Ishikawa (cell line): ENCODE results near the gene DGKZ.

Experiments
- CEBPB ChIP-seq: IDR thresholded peaks from 2 replicates; pipeline ENCODE4 v1.6.1; 2012
- CREB1 ChIP-seq: IDR thresholded peaks from 2 replicates; pipeline ENCODE4 v1.6.1; 2012; ENCODE audit warnings: low read depth
- EGR1 ChIP-seq: IDR thresholded peaks from 2 replicates; pipeline ENCODE4 v1.6.1; 2012
- EP300 ChIP-seq: IDR thresholded peaks from 2 replicates; pipeline ENCODE4 v1.6.1; 2012; ENCODE audit warnings: borderline replicate concordance
- FOXM1 ChIP-seq: IDR thresholded peaks from 2 replicates; pipeline ENCODE4 v1.6.1; 2012; ENCODE audit warnings: low read depth, borderline replicate concordance
- NFIC ChIP-seq: IDR thresholded peaks from 2 replicates; pipeline ENCODE4 v1.6.1; 2012
- RAD21 ChIP-seq: IDR thresholded peaks from 2 replicates; pipeline ENCODE4 v1.6.1; 2012; ENCODE audit warnings: low read depth
- TAF1 ChIP-seq: IDR thresholded peaks from 2 replicates; pipeline ENCODE4 v1.6.1; 2012; ENCODE audit warnings: low read depth, mild to moderate bottlenecking
- TCF12 ChIP-seq: IDR thresholded peaks from 2 replicates; pipeline ENCODE4 v1.6.1; 2012; ENCODE audit warnings: low read depth
- TEAD4 ChIP-seq: IDR thresholded peaks from 2 replicates; pipeline ENCODE4 v1.6.1; 2012
- YY1 ChIP-seq: IDR thresholded peaks from 2 replicates; pipeline ENCODE4 v1.6.1; 2012; ENCODE audit warnings: low read depth
- ZBTB7A ChIP-seq: IDR thresholded peaks from 2 replicates; pipeline ENCODE4 v1.6.1; 2012; ENCODE audit warnings: low read depth
- TF ChIP-seq, protein P1 (sequence below): IDR thresholded peaks from 2 replicates; pipeline ENCODE4 v1.6.1; 2012
- TF ChIP-seq, protein P2 (sequence below): IDR thresholded peaks from 2 replicates; pipeline ENCODE4 v1.6.1; 2012; ENCODE audit warnings: low read depth, mild to moderate bottlenecking
- TF ChIP-seq, protein P3 (sequence below): IDR thresholded peaks from 2 replicates; pipeline ENCODE4 v1.6.1; 2012

DGKZ gene

DNA sequence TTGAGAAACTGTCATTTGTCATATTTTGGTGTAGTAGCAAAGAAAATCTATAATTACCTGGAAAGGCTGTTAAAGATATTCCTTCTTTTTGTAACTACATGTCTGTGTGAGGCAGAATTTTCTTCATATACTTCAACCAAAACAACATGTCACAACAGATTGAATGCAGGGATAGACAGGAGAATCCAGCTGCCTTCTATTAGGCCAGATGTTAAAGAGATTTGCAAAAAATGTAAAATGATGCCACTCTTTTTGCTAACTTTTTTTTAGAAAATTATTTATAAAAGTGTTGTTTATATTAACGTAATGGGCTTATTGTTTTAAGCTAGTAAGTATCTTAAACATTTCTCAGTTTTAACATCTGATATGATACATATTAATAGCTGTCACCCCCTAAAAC is 12.7 kb downstream of the DGKZ start:
- no peak for TF ChIP-seq EGR1
- no peak for TF ChIP-seq CEBPB
- TF ChIP-seq, protein P1, sequence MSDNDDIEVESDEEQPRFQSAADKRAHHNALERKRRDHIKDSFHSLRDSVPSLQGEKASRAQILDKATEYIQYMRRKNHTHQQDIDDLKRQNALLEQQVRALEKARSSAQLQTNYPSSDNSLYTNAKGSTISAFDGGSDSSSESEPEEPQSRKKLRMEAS, result no peak
- TF ChIP-seq YY1, result no peak
- TF ChIP-seq TAF1, result no peak
- no peak for TF ChIP-seq RAD21
- TF ChIP-seq ZBTB7A, result no peak
- TF ChIP-seq CREB1, result no peak
- no peak for TF ChIP-seq EP300
- no peak for TF ChIP-seq TCF12
- no peak for TF ChIP-seq FOXM1
- TF ChIP-seq TEAD4, result no peak
- TF ChIP-seq NFIC, result no peak
- TF ChIP-seq, protein P2, sequence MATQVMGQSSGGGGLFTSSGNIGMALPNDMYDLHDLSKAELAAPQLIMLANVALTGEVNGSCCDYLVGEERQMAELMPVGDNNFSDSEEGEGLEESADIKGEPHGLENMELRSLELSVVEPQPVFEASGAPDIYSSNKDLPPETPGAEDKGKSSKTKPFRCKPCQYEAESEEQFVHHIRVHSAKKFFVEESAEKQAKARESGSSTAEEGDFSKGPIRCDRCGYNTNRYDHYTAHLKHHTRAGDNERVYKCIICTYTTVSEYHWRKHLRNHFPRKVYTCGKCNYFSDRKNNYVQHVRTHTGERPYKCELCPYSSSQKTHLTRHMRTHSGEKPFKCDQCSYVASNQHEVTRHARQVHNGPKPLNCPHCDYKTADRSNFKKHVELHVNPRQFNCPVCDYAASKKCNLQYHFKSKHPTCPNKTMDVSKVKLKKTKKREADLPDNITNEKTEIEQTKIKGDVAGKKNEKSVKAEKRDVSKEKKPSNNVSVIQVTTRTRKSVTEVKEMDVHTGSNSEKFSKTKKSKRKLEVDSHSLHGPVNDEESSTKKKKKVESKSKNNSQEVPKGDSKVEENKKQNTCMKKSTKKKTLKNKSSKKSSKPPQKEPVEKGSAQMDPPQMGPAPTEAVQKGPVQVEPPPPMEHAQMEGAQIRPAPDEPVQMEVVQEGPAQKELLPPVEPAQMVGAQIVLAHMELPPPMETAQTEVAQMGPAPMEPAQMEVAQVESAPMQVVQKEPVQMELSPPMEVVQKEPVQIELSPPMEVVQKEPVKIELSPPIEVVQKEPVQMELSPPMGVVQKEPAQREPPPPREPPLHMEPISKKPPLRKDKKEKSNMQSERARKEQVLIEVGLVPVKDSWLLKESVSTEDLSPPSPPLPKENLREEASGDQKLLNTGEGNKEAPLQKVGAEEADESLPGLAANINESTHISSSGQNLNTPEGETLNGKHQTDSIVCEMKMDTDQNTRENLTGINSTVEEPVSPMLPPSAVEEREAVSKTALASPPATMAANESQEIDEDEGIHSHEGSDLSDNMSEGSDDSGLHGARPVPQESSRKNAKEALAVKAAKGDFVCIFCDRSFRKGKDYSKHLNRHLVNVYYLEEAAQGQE, result no peak

DNA sequence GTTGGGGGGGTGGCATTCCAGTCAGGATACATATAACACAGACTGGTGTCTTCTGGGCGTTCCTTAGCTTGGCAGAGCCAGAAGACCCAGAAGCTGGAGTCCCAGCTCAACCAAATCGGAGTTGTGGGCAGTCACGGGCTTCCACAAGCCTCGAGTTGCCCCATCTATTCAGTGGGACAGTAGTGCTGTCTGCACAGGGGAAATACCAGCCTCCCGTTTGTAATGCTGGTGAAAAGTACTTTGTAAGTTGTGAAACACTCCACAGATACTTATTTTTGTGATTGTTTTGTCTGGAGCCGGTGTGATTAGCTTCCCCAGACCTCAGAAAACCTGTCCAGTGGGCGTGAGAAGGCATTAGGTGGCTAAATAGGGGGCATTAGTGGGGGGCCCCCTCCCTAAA is 13.6 kb downstream of the DGKZ start:
- TF ChIP-seq EGR1, result no peak

DNA sequence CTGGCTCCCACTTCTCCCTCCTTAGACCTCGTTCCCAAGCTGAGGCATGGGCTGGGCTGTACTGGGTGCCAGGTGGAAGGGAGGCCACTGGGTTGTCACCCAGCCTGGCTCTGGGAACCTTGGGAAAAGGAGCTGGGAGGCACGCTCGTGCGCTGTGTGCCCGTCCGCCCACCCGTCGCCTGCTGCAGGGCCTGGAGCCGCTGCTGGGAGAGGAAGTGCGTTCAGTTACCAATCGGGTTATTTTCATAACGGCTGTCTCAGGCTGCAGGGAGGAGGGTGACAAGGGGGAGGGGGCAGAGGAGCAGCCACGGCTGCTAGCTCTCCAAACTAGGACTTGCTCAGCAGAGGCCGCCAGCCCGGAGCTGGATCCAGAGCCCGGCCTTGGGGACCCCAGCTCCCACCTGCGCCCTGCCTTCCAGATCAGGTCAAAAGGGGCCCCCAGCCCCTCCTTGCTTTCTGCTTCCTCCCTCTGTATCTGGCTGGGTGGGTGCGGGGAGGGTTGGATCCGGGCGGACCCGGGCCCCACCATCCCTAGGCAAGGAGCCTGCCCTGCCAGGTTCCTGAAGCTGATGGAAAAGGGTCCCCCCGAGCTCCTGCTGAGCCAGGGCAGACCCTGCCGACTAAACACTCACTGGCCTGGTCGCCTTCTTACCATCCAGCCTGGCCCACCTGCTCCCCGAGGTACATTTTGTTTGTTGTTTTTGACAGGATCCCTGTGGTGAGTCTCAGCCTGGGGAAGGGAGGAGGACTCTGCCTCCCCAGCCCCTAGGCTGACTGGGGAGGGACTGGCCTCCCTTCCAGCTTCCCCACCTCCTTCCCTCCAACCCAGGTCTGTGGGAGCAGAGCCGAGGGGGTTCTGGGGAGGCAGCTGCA is 14.3 kb downstream of the DGKZ start:
- TF ChIP-seq CREB1 (no peak), EP300 (no peak), ZBTB7A (no peak), TAF1 (no peak), TCF12 (no peak), RAD21 (no peak)
- TF ChIP-seq, protein P2, result no peak
- TF ChIP-seq, protein P3, sequence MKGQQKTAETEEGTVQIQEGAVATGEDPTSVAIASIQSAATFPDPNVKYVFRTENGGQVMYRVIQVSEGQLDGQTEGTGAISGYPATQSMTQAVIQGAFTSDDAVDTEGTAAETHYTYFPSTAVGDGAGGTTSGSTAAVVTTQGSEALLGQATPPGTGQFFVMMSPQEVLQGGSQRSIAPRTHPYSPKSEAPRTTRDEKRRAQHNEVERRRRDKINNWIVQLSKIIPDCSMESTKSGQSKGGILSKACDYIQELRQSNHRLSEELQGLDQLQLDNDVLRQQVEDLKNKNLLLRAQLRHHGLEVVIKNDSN, result no peak
- TF ChIP-seq, protein P1, result no peak

DNA sequence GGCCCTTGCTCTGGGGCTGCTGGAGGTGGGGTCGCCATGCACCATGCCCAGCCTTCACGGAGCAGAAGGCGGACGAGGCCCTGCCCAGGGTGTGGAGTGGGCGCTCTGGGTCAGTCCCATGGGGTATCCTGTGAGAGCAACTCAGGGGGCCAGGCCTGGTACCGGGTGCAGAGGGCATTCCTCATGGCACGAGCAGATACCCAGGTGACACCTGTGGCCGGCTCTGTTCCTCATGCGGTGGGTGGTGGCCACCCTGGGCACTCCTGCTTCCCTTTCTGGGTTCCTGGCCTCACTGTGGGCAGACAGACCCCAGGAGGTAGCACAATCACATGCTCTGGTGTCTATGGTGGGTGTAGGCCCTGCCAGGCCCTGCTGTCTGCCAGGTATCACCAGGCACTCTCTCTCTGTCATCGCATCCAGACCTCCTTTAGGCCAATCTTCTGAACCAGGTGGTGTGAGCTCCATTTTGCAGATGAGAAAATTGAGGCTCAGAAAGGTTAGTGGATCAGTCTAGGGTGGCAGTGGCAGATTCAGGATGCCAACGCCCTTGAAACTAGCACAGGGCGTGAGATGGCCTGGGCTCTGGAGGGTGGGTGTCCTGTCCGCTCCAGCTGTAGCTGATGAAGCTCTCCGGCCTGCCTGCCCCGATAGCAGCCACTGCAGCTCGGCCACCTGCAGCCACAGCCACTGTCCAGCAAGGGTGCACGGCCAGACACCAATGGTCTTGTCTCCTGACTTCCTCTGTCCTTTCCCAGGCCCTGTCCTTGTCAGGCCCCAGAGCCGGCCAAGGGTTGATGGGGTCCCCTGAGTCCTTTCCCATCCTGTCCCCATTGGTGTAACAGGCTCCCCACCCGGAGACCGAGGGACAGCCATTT is 15.1 kb downstream of the DGKZ start:
- TF ChIP-seq, protein P2, result no peak
- TF ChIP-seq, protein P3, result no peak
- no peak for TF ChIP-seq EP300
- TF ChIP-seq ZBTB7A, result no peak
- no peak for TF ChIP-seq CREB1
- TF ChIP-seq RAD21, result no peak
- TF ChIP-seq EGR1, result no peak
- TF ChIP-seq, protein P1, result no peak
- no peak for TF ChIP-seq NFIC
- TF ChIP-seq CEBPB, result no peak
- TF ChIP-seq TEAD4, result no peak
- no peak for TF ChIP-seq TCF12
- TF ChIP-seq TAF1, result no peak
